Left lung (tissue), 10 donors: ENCODE measurements around the gene DGCR8. TPM values are rescaled to one million over a fixed set of nuclear protein-coding genes. Genes with fewer than 3 reads are reported as not detected.
A peak's percentile ranks its signal among the peaks of the same experiment; 100 is the strongest.

Experiments used
- ATAC-seq: fragments of 200-7000 bp; cut with Tn5 transposase; one replicate; pipeline ENCODE4 v1.9.1; 2020; ENCODE audit warnings: moderate library complexity
- DNase-seq, 4 donors: peaks; one replicate each; pipeline ENCODE4 v3.0.0-alpha.2; 2013 to 2020
- H3K27ac ChIP-seq, 2 donors: fragments of 200-600 bp; sonication (generic) in 1 of 2; one replicate each; pipeline versions ENCODE4 v1.5.0 to v1.8.0; 2020 to 2021
- H3K27me3 ChIP-seq, 2 donors: fragments of 200-600 bp; sonication (generic) in 1 of 2; one replicate each; pipeline versions ENCODE4 v1.5.0 to v1.8.0; 2020 to 2021
- H3K36me3 ChIP-seq, 2 donors: fragments of 200-600 bp; sonication (generic) in 1 of 2; one replicate each; pipeline versions ENCODE4 v1.5.0 to v1.8.0; 2020 to 2021
- H3K4me1 ChIP-seq, 2 donors: fragments of 200-600 bp; one replicate each; pipeline ENCODE4 v1.8.0; 2021
- H3K4me3 ChIP-seq, 2 donors: fragments of 200-600 bp; sonication (generic) in 1 of 2; one replicate each; pipeline versions ENCODE4 v1.5.0 to v1.8.0; 2020 to 2021; ENCODE audit warnings: mild to moderate bottlenecking in 1 of 2
- H3K9me3 ChIP-seq, 2 donors: fragments of 200-600 bp; sonication (generic) in 1 of 2; one replicate each; pipeline versions ENCODE4 v1.5.0 to v1.8.0; 2020 to 2021
- CTCF ChIP-seq, 2 donors: fragments of 200-600 bp; sonication (generic) in 1 of 2; IDR thresholded peaks; one replicate each; pipeline versions ENCODE4 v1.5.0 to v1.8.0; 2021; ENCODE audit warnings: antibody characterized with exemption in 2 of 2
- intact Hi-C, 2 donors: fragments of 100-400 bp; cut with DNase I; formaldehyde crosslinking; loops; one replicate each; pipeline versions ENCODE4 v1.11.2 to v1.14.2; 2022
- polyA plus RNA-seq, 6 donors: library from polyadenylated mRNA; unstranded; fragments of 120-200 nt; gene quantifications; one replicate each; pipeline ENCODE4 v1.2.1, GENCODE V29; 2013; ENCODE audit not compliant: insufficient read length in 6 of 6
- total RNA-seq, 2 donors: library from RNA; stranded (reverse); fragmentation: NEBNext Ultra II Directional; extraction: Animal tissue kit (Norgen Biotek cat#: 25700); gene quantifications; one replicate each; pipeline ENCODE4 v1.2.1, GENCODE V29; 2021
- donor health status: DM: no; HTN: yes; CAD: no.
- donor health status: DM: no; HTN: no; CAD: no.

The DGCR8 gene
- total and polyA plus RNA-seq, 8 donors: 28.9 to 63.2 (median 44.5) TPM

- peaks cover 0 to 100% of the 10 kb centered on the region in 2 donors for H3K36me3 ChIP-seq
- no peaks in the 10 kb centered on the region for H3K4me1 ChIP-seq
- no peak for TF ChIP-seq CTCF (IDR thresholded peaks at IDR 0.05)
- intact Hi-C loops: no loop called here
- no peak overlapping the region for H3K27ac ChIP-seq
- no peak overlapping the region for H3K4me3 ChIP-seq
- H3K9me3 ChIP-seq: no peaks in the 10 kb centered on the region
- H3K27me3 ChIP-seq: no peaks in the 10 kb centered on the region
- DNase-seq: peak in 1 of 4 donors; percentile 33
- no peak for ATAC-seq
These were observed 10.7 kb downstream of the DGCR8 start for GRCh38 chr22:20090730-20091240.

- intact Hi-C loops: no loop called here
- Histone ChIP-seq H3K27me3 (no peaks in the 10 kb centered on the region), H3K27ac (no peak overlapping the region), H3K4me1 (no peaks in the 10 kb centered on the region), H3K4me3 (no peak overlapping the region), H3K9me3 (no peaks in the 10 kb centered on the region), H3K36me3 (peaks cover 0 to 100% of the 10 kb centered on the region in 2 donors)
- no peak for TF ChIP-seq CTCF (IDR thresholded peaks at IDR 0.05)
- DNase-seq (peak in 1 of 4 donors; percentile 27), ATAC-seq (no peak)
These were observed 11.8 kb downstream of the DGCR8 start for GRCh38 chr22:20091690-20092476.

DNA sequence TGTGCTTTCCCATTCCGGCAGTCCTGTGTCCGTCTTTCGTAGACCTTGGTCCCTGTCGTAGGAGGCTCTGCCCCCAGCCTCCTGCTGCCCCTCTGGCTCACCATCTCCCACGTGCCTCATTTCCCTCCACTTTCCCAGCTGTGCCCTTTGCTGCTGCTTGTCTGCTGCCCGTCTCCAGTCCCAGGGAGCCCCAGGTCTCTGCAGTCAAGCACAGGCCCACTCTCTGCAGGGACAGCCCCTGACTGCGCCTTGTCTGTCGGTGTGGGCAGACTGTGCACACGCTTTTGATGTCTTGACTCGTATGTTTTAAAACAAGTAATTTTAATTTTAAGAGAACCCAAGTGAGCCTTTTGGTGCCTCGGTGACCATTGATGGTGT lies 12.4 kb downstream of the DGCR8 start:
- ATAC-seq (no peak), DNase-seq (peak in 1 of 4 donors; percentile 20)
- TF ChIP-seq CTCF (IDR thresholded peaks at IDR 0.05): no peak
- no peak overlapping the region for H3K4me3 ChIP-seq
- no peaks in the 10 kb centered on the region for H3K27me3 ChIP-seq
- H3K4me1 ChIP-seq: no peaks in the 10 kb centered on the region
- H3K27ac ChIP-seq: no peak overlapping the region
- H3K36me3 ChIP-seq: peaks cover 0 to 100% of the 10 kb centered on the region in 2 donors
- H3K9me3 ChIP-seq: no peaks in the 10 kb centered on the region
- intact Hi-C loops: no loop called here

DNA sequence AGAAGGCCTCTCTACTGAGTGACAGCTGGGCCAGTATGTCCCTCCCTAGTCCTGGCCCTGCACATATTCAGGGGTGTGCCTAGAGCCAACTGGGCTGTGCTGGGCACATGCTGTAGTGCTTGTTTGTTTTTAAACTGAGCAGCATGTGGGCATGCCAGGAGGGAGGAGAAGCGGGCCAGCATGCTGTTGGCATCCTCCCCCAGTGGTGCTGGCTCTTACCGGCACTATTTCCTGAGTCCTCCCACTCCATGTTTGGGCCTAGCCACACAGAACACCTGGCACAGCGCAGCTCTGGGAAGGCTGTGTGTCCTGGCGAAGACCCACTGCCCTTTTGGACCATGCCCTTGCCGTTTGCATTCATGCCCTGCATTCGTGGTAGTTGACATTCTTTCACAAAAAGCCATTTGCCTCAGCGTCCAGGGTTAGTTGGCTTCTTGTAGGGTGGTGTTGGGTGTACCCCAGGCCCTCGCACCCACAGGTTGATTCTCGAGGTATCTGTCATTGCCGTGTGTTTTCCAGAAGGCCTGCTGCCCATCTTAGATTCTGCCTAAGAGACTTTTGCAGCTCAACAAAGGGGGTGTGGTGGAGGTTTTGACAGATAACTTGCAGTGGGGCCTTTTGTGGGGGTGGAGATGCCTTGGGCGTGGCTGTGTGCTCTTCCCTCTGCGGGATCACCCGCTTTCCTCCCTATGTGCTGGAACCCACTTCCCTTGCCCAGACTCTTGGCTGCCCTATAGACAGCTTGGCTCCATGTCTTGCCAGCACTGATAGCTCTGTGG lies 13.6 kb downstream of the DGCR8 start:
- intact Hi-C loops: no loop called here
- H3K27ac ChIP-seq: no peak overlapping the region
- ATAC-seq (no peak), DNase-seq (peak in 2 of 4 donors; percentile 12 to 27)
- no peak overlapping the region for H3K4me3 ChIP-seq
- no peak for TF ChIP-seq CTCF (IDR thresholded peaks at IDR 0.05)
- no peaks in the 10 kb centered on the region for H3K27me3 ChIP-seq
- H3K9me3 ChIP-seq: no peaks in the 10 kb centered on the region
- peaks cover 0 to 100% of the 10 kb centered on the region in 2 donors for H3K36me3 ChIP-seq
- no peaks in the 10 kb centered on the region for H3K4me1 ChIP-seq
